Measurements from ENCODE around the gene SLC7A8. TPM values are rescaled to one million over a fixed set of nuclear protein-coding genes. Genes with fewer than 3 reads are reported as not detected.
"Not testable (repeated sequence)": the region's sequence is repeated elsewhere in the genome, so short reads cannot be mapped to it uniquely, and the experiment has no call there.

The SLC7A8 gene
- total and polyA plus RNA-seq, 2 experiments from 2014 or later, result 117 to 124 TPM

DNA sequence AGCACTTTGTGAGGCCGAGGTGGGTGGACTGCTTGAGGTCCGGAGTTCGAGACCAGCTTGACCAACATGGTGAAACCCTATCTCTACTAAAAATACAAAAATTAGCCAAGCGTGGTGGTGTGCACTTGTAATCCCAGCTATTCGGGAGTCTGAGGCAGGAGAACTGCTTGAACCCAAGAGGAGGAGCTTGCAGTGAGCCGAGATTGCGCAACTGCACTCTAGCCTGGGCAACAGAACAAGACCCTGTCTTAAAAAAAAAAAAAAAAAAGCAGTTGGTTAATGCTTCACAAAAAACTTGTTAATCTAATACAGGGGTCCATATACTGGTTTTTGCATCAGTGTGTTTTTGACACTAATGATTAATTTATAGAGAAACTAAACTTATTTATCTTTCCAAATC is 18.5 kb upstream of the SLC7A8 start:
- Histone ChIP-seq H3K4me1 (ENCODE audit: insufficient read depth) (peaks cover 25% of the 10 kb centered on the region), H3K4me2 (no peak overlapping the region), H4K20me1 (replicated peaks; ENCODE audit: insufficient read depth) (no peaks in the 10 kb centered on the region), H3K27ac (ENCODE audit: low read depth) (no peak overlapping the region), H2AFZ (no peak overlapping the region), H3K36me3 (ENCODE audit: insufficient read depth) (no peaks in the 10 kb centered on the region), H3K9me2 (ENCODE audit: insufficient read depth) (no peaks in the 10 kb centered on the region), H3F3A (replicated peaks; ENCODE audit: low read depth) (0 out of 2 replicates have a peak, but pooled peaks cover 5% of the 10 kb centered on the region), H3K27me3 (ENCODE audit: insufficient read depth) (no peaks in the 10 kb centered on the region), H3K4me3 (no peak overlapping the region), H3K79me2 (replicated peaks; ENCODE audit: insufficient read depth) (no peaks in the 10 kb centered on the region)
- Mint-ChIP-seq H3K4me3 (no peak overlapping the region), H3K4me1 (peaks cover 35% of the 10 kb centered on the region), H3K36me3 (ENCODE audit: low read depth) (no peaks in the 10 kb centered on the region; the same call in 2 of the 3 replicates), H3K27me3 (ENCODE audit: insufficient read depth, low read depth, poor library complexity) (no peaks in the 10 kb centered on the region), H3K9me3 (no peaks in the 10 kb centered on the region), H3K27ac (no peak overlapping the region)
- no peak for ATAC-seq
- no peak for TF ChIP-seq EZH2 (IDR thresholded peaks at IDR 0.05; ENCODE audit: low read depth, unreplicated experiment)
- no peak for TF ChIP-seq EZH2phosphoT487 (IDR thresholded peaks at IDR 0.05; ENCODE audit: unreplicated experiment)
- no peak for TF ChIP-seq ZNF331 (CRISPR knock-in tag; IDR thresholded peaks at IDR 0.05; ENCODE audit: low read depth)
- TF ChIP-seq POLR2AphosphoS5 (IDR thresholded peaks at IDR 0.05; ENCODE audit: low read depth), result no peak
- TF ChIP-seq JUNB (IDR thresholded peaks at IDR 0.05; ENCODE audit: unreplicated experiment), result no peak
- TF ChIP-seq, protein P1, sequence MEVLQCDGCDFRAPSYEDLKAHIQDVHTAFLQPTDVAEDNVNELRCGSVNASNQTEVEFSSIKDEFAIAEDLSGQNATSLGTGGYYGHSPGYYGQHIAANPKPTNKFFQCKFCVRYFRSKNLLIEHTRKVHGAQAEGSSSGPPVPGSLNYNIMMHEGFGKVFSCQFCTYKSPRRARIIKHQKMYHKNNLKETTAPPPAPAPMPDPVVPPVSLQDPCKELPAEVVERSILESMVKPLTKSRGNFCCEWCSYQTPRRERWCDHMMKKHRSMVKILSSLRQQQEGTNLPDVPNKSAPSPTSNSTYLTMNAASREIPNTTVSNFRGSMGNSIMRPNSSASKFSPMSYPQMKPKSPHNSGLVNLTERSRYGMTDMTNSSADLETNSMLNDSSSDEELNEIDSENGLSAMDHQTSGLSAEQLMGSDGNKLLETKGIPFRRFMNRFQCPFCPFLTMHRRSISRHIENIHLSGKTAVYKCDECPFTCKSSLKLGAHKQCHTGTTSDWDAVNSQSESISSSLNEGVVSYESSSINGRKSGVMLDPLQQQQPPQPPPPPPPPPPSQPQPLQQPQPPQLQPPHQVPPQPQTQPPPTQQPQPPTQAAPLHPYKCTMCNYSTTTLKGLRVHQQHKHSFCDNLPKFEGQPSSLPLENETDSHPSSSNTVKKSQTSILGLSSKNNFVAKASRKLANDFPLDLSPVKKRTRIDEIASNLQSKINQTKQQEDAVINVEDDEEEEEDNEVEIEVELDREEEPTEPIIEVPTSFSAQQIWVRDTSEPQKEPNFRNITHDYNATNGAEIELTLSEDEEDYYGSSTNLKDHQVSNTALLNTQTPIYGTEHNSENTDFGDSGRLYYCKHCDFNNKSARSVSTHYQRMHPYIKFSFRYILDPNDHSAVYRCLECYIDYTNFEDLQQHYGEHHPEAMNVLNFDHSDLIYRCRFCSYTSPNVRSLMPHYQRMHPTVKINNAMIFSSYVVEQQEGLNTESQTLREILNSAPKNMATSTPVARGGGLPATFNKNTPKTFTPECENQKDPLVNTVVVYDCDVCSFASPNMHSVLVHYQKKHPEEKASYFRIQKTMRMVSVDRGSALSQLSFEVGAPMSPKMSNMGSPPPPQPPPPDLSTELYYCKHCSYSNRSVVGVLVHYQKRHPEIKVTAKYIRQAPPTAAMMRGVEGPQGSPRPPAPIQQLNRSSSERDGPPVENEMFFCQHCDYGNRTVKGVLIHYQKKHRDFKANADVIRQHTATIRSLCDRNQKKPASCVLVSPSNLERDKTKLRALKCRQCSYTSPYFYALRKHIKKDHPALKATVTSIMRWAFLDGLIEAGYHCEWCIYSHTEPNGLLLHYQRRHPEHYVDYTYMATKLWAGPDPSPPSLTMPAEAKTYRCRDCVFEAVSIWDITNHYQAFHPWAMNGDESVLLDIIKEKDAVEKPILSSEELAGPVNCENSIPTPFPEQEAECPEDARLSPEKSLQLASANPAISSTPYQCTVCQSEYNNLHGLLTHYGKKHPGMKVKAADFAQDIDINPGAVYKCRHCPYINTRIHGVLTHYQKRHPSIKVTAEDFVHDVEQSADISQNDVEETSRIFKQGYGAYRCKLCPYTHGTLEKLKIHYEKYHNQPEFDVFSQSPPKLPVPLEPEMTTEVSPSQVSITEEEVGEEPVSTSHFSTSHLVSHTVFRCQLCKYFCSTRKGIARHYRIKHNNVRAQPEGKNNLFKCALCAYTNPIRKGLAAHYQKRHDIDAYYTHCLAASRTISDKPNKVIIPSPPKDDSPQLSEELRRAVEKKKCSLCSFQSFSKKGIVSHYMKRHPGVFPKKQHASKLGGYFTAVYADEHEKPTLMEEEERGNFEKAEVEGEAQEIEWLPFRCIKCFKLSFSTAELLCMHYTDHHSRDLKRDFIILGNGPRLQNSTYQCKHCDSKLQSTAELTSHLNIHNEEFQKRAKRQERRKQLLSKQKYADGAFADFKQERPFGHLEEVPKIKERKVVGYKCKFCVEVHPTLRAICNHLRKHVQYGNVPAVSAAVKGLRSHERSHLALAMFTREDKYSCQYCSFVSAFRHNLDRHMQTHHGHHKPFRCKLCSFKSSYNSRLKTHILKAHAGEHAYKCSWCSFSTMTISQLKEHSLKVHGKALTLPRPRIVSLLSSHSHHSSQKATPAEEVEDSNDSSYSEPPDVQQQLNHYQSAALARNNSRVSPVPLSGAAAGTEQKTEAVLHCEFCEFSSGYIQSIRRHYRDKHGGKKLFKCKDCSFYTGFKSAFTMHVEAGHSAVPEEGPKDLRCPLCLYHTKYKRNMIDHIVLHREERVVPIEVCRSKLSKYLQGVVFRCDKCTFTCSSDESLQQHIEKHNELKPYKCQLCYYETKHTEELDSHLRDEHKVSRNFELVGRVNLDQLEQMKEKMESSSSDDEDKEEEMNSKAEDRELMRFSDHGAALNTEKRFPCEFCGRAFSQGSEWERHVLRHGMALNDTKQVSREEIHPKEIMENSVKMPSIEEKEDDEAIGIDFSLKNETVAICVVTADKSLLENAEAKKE (CRISPR knock-in tag; IDR thresholded peaks at IDR 0.05), result no peak
- TF ChIP-seq, protein P2, sequence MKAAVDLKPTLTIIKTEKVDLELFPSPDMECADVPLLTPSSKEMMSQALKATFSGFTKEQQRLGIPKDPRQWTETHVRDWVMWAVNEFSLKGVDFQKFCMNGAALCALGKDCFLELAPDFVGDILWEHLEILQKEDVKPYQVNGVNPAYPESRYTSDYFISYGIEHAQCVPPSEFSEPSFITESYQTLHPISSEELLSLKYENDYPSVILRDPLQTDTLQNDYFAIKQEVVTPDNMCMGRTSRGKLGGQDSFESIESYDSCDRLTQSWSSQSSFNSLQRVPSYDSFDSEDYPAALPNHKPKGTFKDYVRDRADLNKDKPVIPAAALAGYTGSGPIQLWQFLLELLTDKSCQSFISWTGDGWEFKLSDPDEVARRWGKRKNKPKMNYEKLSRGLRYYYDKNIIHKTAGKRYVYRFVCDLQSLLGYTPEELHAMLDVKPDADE (IDR thresholded peaks at IDR 0.05), result no peak
- TF ChIP-seq, protein P3, sequence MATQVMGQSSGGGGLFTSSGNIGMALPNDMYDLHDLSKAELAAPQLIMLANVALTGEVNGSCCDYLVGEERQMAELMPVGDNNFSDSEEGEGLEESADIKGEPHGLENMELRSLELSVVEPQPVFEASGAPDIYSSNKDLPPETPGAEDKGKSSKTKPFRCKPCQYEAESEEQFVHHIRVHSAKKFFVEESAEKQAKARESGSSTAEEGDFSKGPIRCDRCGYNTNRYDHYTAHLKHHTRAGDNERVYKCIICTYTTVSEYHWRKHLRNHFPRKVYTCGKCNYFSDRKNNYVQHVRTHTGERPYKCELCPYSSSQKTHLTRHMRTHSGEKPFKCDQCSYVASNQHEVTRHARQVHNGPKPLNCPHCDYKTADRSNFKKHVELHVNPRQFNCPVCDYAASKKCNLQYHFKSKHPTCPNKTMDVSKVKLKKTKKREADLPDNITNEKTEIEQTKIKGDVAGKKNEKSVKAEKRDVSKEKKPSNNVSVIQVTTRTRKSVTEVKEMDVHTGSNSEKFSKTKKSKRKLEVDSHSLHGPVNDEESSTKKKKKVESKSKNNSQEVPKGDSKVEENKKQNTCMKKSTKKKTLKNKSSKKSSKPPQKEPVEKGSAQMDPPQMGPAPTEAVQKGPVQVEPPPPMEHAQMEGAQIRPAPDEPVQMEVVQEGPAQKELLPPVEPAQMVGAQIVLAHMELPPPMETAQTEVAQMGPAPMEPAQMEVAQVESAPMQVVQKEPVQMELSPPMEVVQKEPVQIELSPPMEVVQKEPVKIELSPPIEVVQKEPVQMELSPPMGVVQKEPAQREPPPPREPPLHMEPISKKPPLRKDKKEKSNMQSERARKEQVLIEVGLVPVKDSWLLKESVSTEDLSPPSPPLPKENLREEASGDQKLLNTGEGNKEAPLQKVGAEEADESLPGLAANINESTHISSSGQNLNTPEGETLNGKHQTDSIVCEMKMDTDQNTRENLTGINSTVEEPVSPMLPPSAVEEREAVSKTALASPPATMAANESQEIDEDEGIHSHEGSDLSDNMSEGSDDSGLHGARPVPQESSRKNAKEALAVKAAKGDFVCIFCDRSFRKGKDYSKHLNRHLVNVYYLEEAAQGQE (IDR thresholded peaks at IDR 0.05; ENCODE audit: unreplicated experiment), result no peak
- no peak for DNase-seq (ENCODE audit: low spot score)

DNA sequence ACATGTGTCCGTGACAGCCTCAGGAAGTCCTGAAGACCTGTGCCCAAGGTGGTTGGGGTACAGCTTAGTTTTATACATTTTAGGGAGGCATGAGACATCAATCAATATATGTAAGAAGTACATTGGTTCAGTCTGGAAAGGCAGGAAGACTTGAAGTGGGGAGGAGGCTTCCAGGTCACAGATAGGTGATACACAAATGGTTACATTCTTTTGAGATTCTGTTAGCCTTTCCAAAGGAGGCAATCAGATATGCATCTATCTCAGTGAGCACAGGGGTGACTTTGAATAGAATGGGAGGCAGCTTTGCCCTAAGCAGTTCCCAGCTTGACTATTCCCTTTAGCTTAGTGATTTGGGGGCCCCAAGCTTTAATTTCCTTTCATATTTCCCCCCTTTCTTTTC is 15.7 kb upstream of the SLC7A8 start:
- not testable (repeated sequence) for ATAC-seq; H3K27me3 Mint-ChIP-seq (ENCODE audit: insufficient read depth, low read depth, poor library complexity); DNase-seq (ENCODE audit: low spot score); H3F3A ChIP-seq (replicated peaks; ENCODE audit: low read depth); H3K36me3 Mint-ChIP-seq (ENCODE audit: low read depth); H3K9me2 ChIP-seq (ENCODE audit: insufficient read depth); H3K27ac Mint-ChIP-seq; H2AFZ ChIP-seq; H3K79me2 ChIP-seq (replicated peaks; ENCODE audit: insufficient read depth); H3K27me3 ChIP-seq (ENCODE audit: insufficient read depth); H3K4me3 Mint-ChIP-seq; H3K4me3 ChIP-seq; H3K36me3 ChIP-seq (ENCODE audit: insufficient read depth); H3K9me3 Mint-ChIP-seq; H4K20me1 ChIP-seq (replicated peaks; ENCODE audit: insufficient read depth)
- peaks cover 33% of the 10 kb centered on the region for H3K4me1 Mint-ChIP-seq
- peak overlapping the region; percentile 33; the same call in 1 of the 2 replicates for H3K4me2 ChIP-seq
- H3K27ac ChIP-seq (ENCODE audit: low read depth), result peak overlapping the region; percentile 73
- H3K4me1 ChIP-seq (ENCODE audit: insufficient read depth), result peaks cover 22% of the 10 kb centered on the region
